Measurements from ENCODE around the gene CNNM4.
A peak's percentile ranks its signal among the peaks of the same experiment; 100 is the strongest.

CNNM4 gene

DNA sequence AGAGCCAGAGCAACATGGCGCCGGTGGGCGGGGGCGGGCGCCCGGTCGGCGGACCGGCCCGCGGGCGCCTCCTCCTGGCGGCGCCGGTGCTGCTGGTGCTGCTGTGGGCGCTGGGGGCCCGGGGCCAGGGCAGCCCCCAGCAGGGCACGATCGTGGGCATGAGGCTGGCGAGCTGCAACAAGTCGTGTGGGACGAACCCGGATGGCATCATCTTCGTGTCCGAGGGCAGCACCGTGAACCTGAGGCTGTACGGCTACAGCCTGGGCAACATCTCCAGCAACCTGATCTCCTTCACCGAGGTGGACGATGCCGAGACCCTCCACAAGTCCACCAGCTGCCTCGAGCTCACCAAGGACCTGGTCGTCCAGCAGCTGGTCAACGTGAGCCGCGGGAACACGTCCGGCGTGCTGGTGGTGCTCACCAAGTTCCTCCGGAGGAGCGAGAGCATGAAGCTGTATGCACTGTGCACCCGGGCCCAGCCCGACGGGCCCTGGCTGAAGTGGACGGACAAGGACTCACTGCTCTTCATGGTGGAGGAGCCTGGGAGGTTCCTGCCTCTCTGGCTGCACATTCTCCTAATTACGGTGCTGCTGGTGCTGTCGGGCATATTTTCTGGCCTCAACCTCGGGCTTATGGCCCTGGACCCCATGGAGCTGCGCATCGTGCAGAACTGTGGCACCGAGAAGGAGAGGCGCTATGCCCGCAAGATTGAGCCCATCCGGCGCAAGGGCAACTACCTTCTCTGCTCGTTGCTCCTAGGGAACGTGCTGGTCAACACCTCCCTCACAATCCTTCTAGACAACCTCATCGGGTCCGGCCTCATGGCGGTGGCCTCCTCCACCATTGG lies 507 bp downstream of the CNNM4 start:
- H3K4me1 Mint-ChIP-seq = peaks cover 43% of the 10 kb centered on the region
- H3K27ac Mint-ChIP-seq = peak overlapping the region; percentile 60 to 76 (median 69)
- TF ChIP-seq, protein P1, sequence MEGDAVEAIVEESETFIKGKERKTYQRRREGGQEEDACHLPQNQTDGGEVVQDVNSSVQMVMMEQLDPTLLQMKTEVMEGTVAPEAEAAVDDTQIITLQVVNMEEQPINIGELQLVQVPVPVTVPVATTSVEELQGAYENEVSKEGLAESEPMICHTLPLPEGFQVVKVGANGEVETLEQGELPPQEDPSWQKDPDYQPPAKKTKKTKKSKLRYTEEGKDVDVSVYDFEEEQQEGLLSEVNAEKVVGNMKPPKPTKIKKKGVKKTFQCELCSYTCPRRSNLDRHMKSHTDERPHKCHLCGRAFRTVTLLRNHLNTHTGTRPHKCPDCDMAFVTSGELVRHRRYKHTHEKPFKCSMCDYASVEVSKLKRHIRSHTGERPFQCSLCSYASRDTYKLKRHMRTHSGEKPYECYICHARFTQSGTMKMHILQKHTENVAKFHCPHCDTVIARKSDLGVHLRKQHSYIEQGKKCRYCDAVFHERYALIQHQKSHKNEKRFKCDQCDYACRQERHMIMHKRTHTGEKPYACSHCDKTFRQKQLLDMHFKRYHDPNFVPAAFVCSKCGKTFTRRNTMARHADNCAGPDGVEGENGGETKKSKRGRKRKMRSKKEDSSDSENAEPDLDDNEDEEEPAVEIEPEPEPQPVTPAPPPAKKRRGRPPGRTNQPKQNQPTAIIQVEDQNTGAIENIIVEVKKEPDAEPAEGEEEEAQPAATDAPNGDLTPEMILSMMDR (IDR thresholded peaks at IDR 0.05; ENCODE audit: unreplicated experiment in 3 of 3) = peak; percentile 41 to 63 (median 59)
- no peaks in the 10 kb centered on the region for H3K27me3 Mint-ChIP-seq (ENCODE audit: low read depth)
- no peaks in the 10 kb centered on the region for H3K36me3 Mint-ChIP-seq (ENCODE audit: low read depth)
- no peaks in the 10 kb centered on the region for H3K9me3 Mint-ChIP-seq
- peak overlapping the region; percentile 75 to 88 (median 81) for H3K4me3 Mint-ChIP-seq

DNA sequence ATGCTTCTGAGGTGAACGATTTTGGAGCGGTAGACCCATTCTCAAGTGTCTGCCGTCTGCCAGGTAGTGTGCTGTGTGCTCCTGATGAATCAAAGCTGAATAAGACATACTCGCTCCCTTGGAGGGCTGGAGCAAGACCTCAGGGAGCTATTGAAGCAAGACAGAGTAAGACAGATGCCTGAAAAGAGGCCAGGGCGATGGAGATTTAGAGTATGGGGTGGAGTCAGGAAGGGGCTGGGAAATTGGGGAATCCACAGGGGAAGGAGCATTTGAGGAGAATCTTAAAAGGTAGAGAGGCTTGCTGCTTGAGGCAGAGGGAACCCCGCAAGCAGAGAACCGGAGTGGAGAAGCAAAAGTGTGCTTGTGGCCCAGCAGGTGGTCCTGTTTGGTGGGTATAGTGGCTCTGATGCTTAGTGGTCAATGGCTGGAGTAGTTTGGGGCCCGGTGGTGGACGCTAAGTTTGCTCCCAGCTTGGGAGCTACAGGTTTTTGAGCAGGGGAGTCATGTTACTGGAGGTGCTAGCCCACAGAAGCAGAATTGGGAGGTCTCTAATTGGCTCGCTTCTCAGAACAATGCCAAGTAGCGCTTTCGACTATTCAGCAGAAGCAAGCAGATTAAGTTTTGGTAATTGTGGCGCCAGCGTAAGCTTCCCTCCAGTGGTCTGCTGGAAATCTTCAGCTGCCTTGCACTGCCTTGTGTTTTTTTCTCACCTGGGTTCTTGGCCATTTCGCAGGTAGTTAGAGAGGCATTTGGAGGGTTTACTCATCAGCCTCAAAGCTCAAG lies 2.0 kb downstream of the CNNM4 start:
- Mint-ChIP-seq H3K4me3 (peak overlapping the region; percentile 75 to 88 (median 81)), H3K4me1 (peaks cover 48% of the 10 kb centered on the region), H3K27ac (peak overlapping the region; percentile 55 to 64 (median 58)), H3K36me3 (ENCODE audit: low read depth) (peaks cover 4% of the 10 kb centered on the region), H3K27me3 (ENCODE audit: low read depth) (no peaks in the 10 kb centered on the region), H3K9me3 (no peaks in the 10 kb centered on the region)
- TF ChIP-seq, protein P1 (IDR thresholded peaks at IDR 0.05; ENCODE audit: unreplicated experiment in 3 of 3) = no peak

DNA sequence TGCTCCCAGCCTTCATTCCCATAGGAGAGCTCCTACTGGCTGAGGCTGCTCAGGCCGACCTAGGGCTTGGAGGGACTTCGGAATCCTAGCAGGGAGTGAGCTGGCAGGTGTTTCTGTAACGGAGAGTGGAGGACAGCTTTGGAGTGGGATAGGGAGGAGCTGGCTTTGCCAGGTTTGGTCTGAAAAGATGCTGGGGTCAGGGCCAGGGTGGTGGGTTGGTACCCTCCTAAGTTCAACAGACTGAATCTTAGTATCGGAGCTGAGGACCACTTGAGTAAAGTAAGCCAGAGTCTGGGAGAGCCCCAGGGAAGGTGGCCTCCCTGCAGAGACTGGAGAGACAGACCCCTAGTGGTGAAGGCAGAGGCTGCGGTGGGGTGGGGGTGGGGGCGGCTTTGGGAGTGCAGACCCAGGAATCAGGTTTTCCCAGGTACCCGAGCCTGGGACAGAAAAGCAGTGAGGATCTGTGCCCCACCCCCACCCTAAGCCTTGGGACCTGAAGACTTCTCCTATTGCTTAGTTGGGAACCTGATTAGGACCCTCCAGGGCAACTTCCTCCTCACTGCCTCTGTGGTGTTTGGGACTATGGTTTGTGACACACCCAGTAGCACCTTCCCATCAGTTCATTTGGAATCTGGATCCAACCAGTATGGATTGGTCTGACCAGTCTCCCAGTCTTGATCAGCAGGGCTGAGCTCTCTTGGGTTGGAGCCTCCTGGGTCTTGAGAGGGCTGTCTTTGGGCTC lies 3.0 kb downstream of the CNNM4 start:
- H3K4me3 Mint-ChIP-seq = peak overlapping the region; percentile 75 to 88 (median 81)
- no peaks in the 10 kb centered on the region for H3K9me3 Mint-ChIP-seq
- no peaks in the 10 kb centered on the region for H3K27me3 Mint-ChIP-seq (ENCODE audit: low read depth)
- H3K4me1 Mint-ChIP-seq = peaks cover 54% of the 10 kb centered on the region
- peak overlapping the region; percentile 55 to 64 (median 58) for H3K27ac Mint-ChIP-seq
- TF ChIP-seq, protein P1 (IDR thresholded peaks at IDR 0.05; ENCODE audit: unreplicated experiment in 3 of 3) = peak; percentile 44 to 47 (median 46)
- peaks cover 4% of the 10 kb centered on the region for H3K36me3 Mint-ChIP-seq (ENCODE audit: low read depth)

DNA sequence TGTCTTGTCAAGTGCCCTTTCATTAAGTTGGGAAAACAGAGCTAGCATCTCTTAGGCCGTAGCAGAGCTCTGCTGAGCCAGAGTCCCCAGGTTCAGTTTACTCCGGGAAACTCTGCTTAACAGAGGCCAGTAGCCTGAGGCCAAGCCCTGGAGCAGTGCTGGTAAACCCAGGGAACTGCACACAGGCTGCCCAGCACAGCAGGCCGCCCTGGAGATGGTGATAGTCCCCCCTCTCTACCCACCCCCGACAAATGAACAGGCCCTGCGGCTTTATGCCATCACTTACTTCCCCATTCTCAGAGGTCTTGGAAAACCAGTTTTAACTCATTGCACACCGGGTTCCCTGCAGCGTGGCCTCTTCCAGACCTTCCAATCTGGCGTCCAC lies 3.5 kb downstream of the CNNM4 start:
- TF ChIP-seq, protein P1 (IDR thresholded peaks at IDR 0.05; ENCODE audit: unreplicated experiment in 3 of 3) = no peak
- Mint-ChIP-seq H3K4me1 (peaks cover 54% of the 10 kb centered on the region), H3K36me3 (ENCODE audit: low read depth) (peaks cover 4% of the 10 kb centered on the region), H3K9me3 (no peaks in the 10 kb centered on the region), H3K27me3 (ENCODE audit: low read depth) (no peaks in the 10 kb centered on the region), H3K4me3 (peak overlapping the region; percentile 47 to 81 (median 74)), H3K27ac (peak overlapping the region; percentile 53 to 64 (median 55))

DNA sequence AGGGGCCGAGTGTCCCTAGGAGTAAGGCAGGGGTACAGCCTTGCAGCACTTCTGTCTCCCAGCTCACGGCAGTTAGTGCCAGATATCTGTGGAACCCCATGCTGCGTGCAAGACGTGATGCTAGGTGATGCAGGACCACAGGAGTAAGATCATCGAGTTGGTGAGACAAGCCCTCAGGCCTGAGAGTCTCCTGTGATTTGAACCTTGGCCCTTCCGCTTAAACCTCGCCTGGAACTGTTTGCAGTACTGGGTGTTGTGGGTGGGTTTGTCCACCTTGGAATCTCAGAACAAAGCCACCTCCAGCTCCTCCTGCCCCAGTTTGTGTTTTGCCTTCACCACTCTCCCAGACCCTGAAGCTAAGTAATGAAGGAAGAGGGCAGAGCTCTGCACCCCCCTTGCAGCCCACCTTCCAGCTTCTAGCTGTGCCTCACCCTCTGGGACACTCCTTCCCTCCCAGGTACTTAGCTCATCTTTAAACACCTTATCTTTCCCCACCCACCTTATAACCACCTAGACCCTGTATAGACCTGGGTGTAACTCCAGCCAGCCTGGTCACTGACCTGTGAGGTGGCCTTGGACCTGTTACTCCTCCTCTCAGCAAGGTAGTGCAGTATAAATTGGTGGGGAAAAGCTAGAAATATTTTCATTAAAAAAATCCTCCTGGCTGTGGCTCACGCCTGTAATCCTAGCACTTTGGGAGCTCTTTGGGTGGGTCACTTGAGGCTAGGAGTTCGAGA lies 6.6 kb downstream of the CNNM4 start:
- TF ChIP-seq, protein P1 (IDR thresholded peaks at IDR 0.05; ENCODE audit: unreplicated experiment in 3 of 3) = no peak
- Mint-ChIP-seq H3K9me3 (no peaks in the 10 kb centered on the region), H3K4me3 (no peak overlapping the region), H3K27ac (no peak overlapping the region), H3K27me3 (ENCODE audit: low read depth) (no peaks in the 10 kb centered on the region), H3K4me1 (peaks cover 49% of the 10 kb centered on the region), H3K36me3 (ENCODE audit: low read depth) (peaks cover 4% of the 10 kb centered on the region)

All from nephron (organoid).